Vagina (tissue), 2 donors: Measurements from ENCODE around the gene DENND5B. TPM values are rescaled to one million over a fixed set of nuclear protein-coding genes. Genes with fewer than 3 reads are reported as not detected.
"Not testable (repeated sequence)": the region's sequence is repeated elsewhere in the genome, so short reads cannot be mapped to it uniquely, and the experiment has no call there.

Source experiments
- DNase-seq, 2 donors: peaks; one replicate each; pipeline ENCODE4 v3.0.0-alpha.2; 2017; ENCODE audit errors: extremely low spot score in 2 of 2
- H3K27ac ChIP-seq: fragments of 200-600 bp; sonication (generic); one replicate; pipeline ENCODE4 v1.5.1; 2019
- H3K27me3 ChIP-seq: fragments of 200-600 bp; sonication (generic); one replicate; pipeline ENCODE4 v1.5.1; 2019
- H3K36me3 ChIP-seq, 2 donors: fragments of 200-600 bp; sonication (generic); one replicate each; pipeline ENCODE4 v1.5.1; 2017 to 2019
- H3K4me1 ChIP-seq: fragments of 200-600 bp; sonication (generic); one replicate; pipeline ENCODE4 v1.5.1; 2019
- H3K4me3 ChIP-seq, 2 donors: fragments of 200-600 bp; sonication (generic); 1 replicate in 1 of 2; 2 replicates in 1 of 2; pipeline ENCODE4 v1.5.1; 2016 to 2019
- H3K9me3 ChIP-seq: fragments of 200-600 bp; sonication (generic); one replicate; pipeline ENCODE4 v1.5.1; 2019
- POLR2A ChIP-seq, 2 donors: fragments of 450-650 bp; IDR thresholded peaks; one replicate each; pipeline ENCODE4 v1.6.1; 2017; ENCODE audit warnings: antibody characterized with exemption in 2 of 2, mild to moderate bottlenecking in 2 of 2, moderate library complexity in 2 of 2
- POLR2AphosphoS5 ChIP-seq, 2 donors: sonication (generic); formaldehyde crosslinking; IDR thresholded peaks; one replicate each; pipeline ENCODE4 v1.9.0; 2017; ENCODE audit warnings: antibody characterized with exemption in 2 of 2, mild to moderate bottlenecking in 2 of 2, low read depth in 1 of 2; ENCODE audit not compliant: insufficient read depth in 1 of 2
- intact Hi-C: fragments of 100-400 bp; cut with DNase I; formaldehyde crosslinking; loops from one replicate; pipeline ENCODE4 v1.15.1; 2023
- total RNA-seq: library from RNA; depleted of rRNA; stranded (reverse); fragments of >200 nt; gene quantifications from one replicate; pipeline ENCODE4 v1.2.3, GENCODE V29; 2016
- TF ChIP-seq, protein P1 (sequence below), 3 experiments: fragments of 450-650 bp in 2 of 3; fragments of 200-600 bp in 1 of 3; sonication (generic) in 1 of 3; IDR thresholded peaks; one replicate each; pipeline ENCODE4 v1.5.1; 2017 to 2019; ENCODE audit warnings: antibody characterized with exemption in 3 of 3, mild to moderate bottlenecking in 2 of 3, moderate library complexity in 2 of 3

DENND5B gene
- total RNA-seq, 1 donor from 2014 or later = 25.3 TPM

GRCh38 chr12:31582155-31582554 is 8.8 kb downstream of the DENND5B start:
- Histone ChIP-seq H3K4me3 (no peak overlapping the region), H3K36me3 (no peaks in the 10 kb centered on the region), H3K4me1 (peaks cover 8% of the 10 kb centered on the region), H3K9me3 (no peaks in the 10 kb centered on the region), H3K27me3 (no peaks in the 10 kb centered on the region), H3K27ac (no peak overlapping the region)
- no peak for TF ChIP-seq POLR2AphosphoS5 (IDR thresholded peaks at IDR 0.05; ENCODE audit: insufficient read depth in 1 of 2, low read depth in 1 of 2)
- TF ChIP-seq, protein P1, sequence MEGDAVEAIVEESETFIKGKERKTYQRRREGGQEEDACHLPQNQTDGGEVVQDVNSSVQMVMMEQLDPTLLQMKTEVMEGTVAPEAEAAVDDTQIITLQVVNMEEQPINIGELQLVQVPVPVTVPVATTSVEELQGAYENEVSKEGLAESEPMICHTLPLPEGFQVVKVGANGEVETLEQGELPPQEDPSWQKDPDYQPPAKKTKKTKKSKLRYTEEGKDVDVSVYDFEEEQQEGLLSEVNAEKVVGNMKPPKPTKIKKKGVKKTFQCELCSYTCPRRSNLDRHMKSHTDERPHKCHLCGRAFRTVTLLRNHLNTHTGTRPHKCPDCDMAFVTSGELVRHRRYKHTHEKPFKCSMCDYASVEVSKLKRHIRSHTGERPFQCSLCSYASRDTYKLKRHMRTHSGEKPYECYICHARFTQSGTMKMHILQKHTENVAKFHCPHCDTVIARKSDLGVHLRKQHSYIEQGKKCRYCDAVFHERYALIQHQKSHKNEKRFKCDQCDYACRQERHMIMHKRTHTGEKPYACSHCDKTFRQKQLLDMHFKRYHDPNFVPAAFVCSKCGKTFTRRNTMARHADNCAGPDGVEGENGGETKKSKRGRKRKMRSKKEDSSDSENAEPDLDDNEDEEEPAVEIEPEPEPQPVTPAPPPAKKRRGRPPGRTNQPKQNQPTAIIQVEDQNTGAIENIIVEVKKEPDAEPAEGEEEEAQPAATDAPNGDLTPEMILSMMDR (IDR thresholded peaks at IDR 0.05) = no peak
- no peak for TF ChIP-seq POLR2A (IDR thresholded peaks at IDR 0.05)
- DNase-seq = no peak
- intact Hi-C loops = no loop called here

GRCh38 chr12:31578632-31579031 is 12.3 kb downstream of the DENND5B start:
- intact Hi-C loops = no loop called here
- no peak for TF ChIP-seq POLR2A (IDR thresholded peaks at IDR 0.05)
- TF ChIP-seq, protein P1 (IDR thresholded peaks at IDR 0.05) = no peak
- TF ChIP-seq POLR2AphosphoS5 (IDR thresholded peaks at IDR 0.05; ENCODE audit: insufficient read depth in 1 of 2, low read depth in 1 of 2) = no peak
- Histone ChIP-seq H3K9me3 (no peaks in the 10 kb centered on the region), H3K4me3 (no peak overlapping the region), H3K36me3 (no peaks in the 10 kb centered on the region), H3K4me1 (peaks cover 21% of the 10 kb centered on the region), H3K27ac (no peak overlapping the region), H3K27me3 (no peaks in the 10 kb centered on the region)
- no peak for DNase-seq

GRCh38 chr12:31574803-31575575 is 15.9 kb downstream of the DENND5B start:
- DNase-seq = no peak
- Histone ChIP-seq H3K27ac (no peak overlapping the region), H3K27me3 (no peaks in the 10 kb centered on the region), H3K9me3 (no peaks in the 10 kb centered on the region), H3K4me1 (peaks cover 21% of the 10 kb centered on the region), H3K36me3 (no peaks in the 10 kb centered on the region), H3K4me3 (no peak overlapping the region)
- TF ChIP-seq POLR2AphosphoS5 (IDR thresholded peaks at IDR 0.05; ENCODE audit: insufficient read depth in 1 of 2, low read depth in 1 of 2) (no peak), POLR2A (IDR thresholded peaks at IDR 0.05) (no peak)
- TF ChIP-seq, protein P1 (IDR thresholded peaks at IDR 0.05) = no peak
- intact Hi-C loops = no loop called here

- H3K36me3 ChIP-seq, H3K27ac ChIP-seq, intact Hi-C loops, DNase-seq, H3K27me3 ChIP-seq, H3K4me3 ChIP-seq, H3K9me3 ChIP-seq: not testable (repeated sequence)
- peaks cover 21% of the 10 kb centered on the region for H3K4me1 ChIP-seq
These were observed 16.6 kb downstream of the DENND5B start for GRCh38 chr12:31574367-31574766.

- TF ChIP-seq POLR2A (IDR thresholded peaks at IDR 0.05) (no peak), POLR2AphosphoS5 (IDR thresholded peaks at IDR 0.05; ENCODE audit: insufficient read depth in 1 of 2, low read depth in 1 of 2) (no peak)
- TF ChIP-seq, protein P1 (IDR thresholded peaks at IDR 0.05) = no peak
- Histone ChIP-seq H3K27ac (no peak overlapping the region), H3K36me3 (no peaks in the 10 kb centered on the region), H3K9me3 (no peaks in the 10 kb centered on the region), H3K4me3 (no peak overlapping the region), H3K27me3 (no peaks in the 10 kb centered on the region), H3K4me1 (peaks cover 18% of the 10 kb centered on the region)
- no peak for DNase-seq
- intact Hi-C loops = no loop called here
These were observed 17.9 kb downstream of the DENND5B start for GRCh38 chr12:31572900-31573600.
